Coronary artery (tissue), 2 donors: Measurements from ENCODE around the gene GRIN1.
A peak's percentile ranks its signal among the peaks of the same experiment; 100 is the strongest.

Experiments
- DNase-seq: peaks from one replicate; pipeline ENCODE4 v3.0.0-alpha.2; 2017; ENCODE audit warnings: low spot score
- H3K27ac ChIP-seq, 2 donors: fragments of 200-600 bp; sonication (generic); one replicate each; pipeline ENCODE4 v1.5.1; 2016 to 2019
- H3K4me3 ChIP-seq: fragments of 200-600 bp; sonication (generic); 2 replicates; pipeline ENCODE4 v1.5.1; 2016; ENCODE audit warnings: mild to moderate bottlenecking, moderate library complexity
- CTCF ChIP-seq: fragments of 200-600 bp; sonication (generic); IDR thresholded peaks from one replicate; pipeline ENCODE4 v1.5.1; 2019; ENCODE audit warnings: antibody characterized with exemption

The GRIN1 gene

GRCh38 chr9:137156567-137157375, 17.8 kb downstream of the GRIN1 start:
- TF ChIP-seq CTCF: no peak
- DNase-seq: no peak
- Histone ChIP-seq H3K4me3 (peak overlapping the region; percentile 59), H3K27ac (no peak overlapping the region)

- DNase-seq: no peak
- Histone ChIP-seq H3K27ac (no peak overlapping the region), H3K4me3 (no peak overlapping the region)
- TF ChIP-seq CTCF: no peak
Observed at GRCh38 chr9:137157618-137158415, 18.9 kb downstream of the GRIN1 start.

GRCh38 chr9:137158625-137159024, 19.7 kb downstream of the GRIN1 start:
- Histone ChIP-seq H3K27ac (no peak overlapping the region), H3K4me3 (no peak overlapping the region)
- no peak for TF ChIP-seq CTCF
- no peak for DNase-seq

GRCh38 chr9:137159105-137160053, 20.4 kb downstream of the GRIN1 start:
- no peak for TF ChIP-seq CTCF
- Histone ChIP-seq H3K27ac (no peak overlapping the region), H3K4me3 (no peak overlapping the region)
- DNase-seq: no peak

- no peak overlapping the region for H3K27ac ChIP-seq
- no peak for TF ChIP-seq CTCF
- no peak overlapping the region for H3K4me3 ChIP-seq
- DNase-seq: no peak
Observed at GRCh38 chr9:137160054-137160425, 21.1 kb downstream of the GRIN1 start.

GRCh38 chr9:137160716-137161557, 22.0 kb downstream of the GRIN1 start:
- TF ChIP-seq CTCF: no peak

More at GRCh38 chr9:137160716-137161557, 22.0 kb downstream of the GRIN1 start:
- Histone ChIP-seq H3K4me3 (no peak overlapping the region), H3K27ac (no peak overlapping the region)
- no peak for DNase-seq
